ENCODE results near the gene COX7A2.

COX7A2 gene, protein sequence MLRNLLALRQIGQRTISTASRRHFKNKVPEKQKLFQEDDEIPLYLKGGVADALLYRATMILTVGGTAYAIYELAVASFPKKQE

DNA sequence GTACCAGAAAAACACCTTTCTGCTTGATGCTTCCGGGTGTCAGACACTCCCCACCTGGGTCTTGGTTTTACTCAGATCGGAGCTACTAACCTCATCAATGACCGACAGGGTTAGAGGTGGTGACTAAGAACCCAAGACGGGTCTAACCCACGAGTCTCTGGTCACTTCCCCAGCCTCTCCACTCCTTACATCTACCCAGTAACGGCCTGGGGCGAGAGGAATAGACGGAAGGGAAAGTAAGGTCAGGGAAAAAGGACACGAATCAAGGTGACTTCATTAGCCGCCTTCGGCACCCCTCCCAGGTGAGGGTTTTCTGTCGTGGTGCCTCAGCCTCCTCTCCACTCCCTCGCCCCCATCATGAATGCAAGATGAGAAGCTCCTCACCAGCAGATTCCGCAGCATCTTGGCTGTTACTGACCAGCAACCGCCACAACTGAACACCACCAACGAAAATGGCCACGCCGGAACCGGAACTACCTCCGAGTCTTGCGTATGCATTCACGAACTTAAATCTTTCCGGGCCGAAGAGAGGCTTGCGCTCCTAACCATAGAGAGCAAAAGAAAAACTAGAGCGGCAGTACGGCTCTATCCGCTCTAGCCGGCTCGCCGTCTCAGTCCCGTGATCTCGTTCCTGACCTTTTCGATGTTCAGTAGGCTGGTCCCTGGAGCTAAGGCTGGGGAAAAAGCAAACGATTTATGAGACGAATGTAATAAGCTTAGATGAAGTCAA is at the start of gene COX7A2:
COX7A2 (minus strand) TSS at position 469 of the 730 bp plus-strand sequence; CDS start at position 402, 67 bp downstream.
- DNase-seq (ENCODE audit: low spot score): peak; percentile 96

DNA sequence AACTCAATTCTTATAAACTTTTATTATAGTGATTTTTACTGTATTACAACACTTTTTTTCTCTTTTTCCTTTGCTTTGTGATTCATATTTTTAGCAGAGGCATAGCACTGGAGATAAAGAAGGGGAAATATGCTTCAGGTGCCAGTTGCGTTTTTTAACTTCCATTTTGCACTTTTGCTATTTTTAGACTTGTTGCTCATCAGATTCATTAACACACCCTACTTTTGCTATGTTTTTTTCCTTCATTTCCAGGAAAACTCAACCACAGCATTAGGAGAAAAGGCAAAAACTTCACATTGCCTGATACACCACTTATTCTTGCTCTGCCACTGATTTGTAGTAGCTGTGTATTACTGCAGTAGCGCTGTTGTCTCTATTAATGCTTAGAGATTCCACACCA is 49.0 kb upstream of the COX7A2 start:
- DNase-seq (ENCODE audit: low spot score): no peak

DNA sequence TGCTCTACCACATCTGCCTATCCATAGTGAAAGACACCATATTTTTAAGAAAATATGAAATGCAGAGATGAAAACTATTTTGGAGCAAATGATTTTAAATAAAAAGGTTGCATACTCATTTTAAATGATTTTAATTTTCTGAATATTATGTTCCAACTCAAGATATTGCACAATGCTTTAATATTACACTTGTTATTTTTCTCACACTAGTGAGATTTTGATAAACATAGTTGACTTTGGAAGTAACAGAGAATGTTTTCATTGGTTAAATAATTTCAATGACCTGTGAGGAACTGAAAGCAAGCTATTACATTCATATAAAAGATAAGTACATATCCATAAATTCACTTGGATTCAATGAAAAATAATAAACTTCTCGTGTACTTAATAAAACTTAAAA is 48.1 kb upstream of the COX7A2 start:
- DNase-seq (ENCODE audit: low spot score): no peak

DNA sequence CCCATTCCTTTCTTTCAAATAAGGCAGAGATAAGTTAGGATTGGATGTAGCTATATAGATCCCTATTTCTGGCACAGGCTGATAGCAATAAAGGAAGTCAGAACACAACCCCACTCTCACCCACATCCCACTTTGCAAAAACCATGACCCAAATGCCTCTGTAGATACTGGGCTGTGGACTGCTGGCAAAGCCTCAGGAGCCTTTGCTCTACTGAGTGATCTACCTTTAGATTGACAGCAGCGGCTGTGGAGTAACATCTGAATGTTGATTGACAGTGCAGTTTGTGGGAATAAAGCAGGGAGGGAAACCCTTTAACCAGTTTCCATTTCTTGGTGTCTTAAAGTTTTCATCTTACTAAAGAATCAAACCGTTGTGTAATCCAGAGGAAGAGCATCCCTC is 47.7 kb upstream of the COX7A2 start:
- DNase-seq (ENCODE audit: low spot score): no peak

DNA sequence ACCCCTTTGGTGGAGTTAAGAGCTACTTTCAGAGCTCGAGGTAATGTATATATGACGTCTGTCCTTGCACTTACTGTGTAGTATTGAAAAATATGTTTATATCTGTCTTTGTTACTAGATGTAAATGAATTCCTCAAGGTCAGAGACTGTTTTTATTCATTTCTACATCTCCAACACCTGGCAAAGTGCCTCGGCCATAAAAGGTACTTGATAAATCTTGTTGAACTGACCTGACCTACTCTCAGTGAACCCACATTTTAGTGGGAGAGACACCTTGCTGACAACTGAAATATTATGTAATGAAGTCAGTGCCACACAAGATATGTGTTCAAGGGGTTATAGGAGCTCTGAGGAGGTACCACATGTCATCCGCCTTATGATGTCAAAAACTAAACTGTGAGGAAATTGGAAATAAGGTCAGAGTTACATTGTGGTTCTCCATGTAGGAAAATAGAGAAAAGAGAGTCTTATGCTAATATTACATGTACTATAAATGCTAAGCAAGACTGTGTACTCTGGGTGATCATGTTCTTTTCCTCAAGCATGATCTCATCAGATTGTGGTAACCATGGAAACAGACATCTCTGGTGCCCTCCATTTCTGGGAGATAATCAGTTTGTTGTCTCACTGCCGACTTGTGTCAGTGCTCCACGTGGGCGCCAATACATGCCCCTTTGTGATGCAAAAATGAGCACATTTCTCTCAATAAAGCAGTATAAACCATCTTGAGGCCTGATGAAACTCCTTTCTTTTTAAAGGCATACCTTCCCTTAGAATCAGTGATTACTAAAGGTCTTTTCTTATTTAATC is 46.7 kb upstream of the COX7A2 start:
- DNase-seq (ENCODE audit: low spot score): no peak

DNA sequence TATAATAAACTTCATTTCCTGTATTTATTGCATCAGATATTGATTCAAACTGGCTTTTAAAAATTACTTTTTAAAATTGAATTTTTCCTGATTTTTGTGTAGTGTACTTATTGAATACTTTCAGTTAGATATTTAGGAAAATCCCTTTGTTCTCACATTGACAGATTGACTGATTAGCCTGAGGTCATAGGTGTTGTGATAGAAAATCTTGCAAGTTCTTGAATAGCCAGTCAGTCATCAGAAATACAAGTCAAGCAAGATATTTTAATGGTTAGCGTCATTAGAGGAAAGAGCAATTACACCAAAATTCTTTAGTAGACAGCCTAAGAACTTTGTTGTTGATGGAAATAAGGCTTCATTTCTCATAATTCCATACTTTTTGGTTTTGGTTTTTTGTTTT is 44.4 kb upstream of the COX7A2 start:
- no peak for DNase-seq (ENCODE audit: low spot score)

DNA sequence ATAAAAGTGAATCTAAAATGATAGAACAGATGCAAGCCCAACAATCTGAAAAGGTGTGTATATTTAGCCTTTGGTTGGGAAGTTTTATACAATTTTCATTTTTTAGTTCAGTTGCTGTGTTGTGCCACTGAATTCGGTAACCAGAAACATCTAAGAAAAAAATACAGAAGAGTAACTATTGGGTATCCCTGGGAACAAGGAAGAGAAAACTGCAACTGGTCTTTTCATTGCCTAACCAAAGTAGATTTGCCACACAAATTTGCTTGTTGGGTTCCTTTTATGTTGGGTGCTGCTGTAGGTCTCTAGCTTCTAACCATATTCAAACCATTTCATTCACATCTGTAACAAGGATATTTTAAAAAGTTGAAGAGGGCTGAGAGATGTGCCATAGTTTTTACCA is 43.8 kb upstream of the COX7A2 start:
- DNase-seq (ENCODE audit: low spot score): no peak

DNA sequence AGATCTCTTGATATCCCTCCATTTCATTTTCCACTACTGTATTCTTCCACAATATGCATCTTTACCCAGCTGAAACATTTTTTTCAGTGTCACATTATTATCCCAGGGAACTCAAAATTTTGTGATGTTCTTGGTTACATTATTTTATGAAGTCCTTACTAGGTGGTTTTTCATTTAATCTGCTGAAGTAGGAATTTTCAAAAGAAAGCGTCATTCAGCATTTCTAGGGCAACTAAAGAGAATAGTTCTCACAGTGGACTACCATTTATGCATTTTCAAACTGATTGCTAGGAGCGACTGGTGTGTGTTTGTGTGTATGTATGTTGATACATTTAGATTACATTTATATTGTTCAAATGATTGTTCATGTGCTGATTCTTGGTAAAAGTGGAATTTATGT is 43.4 kb upstream of the COX7A2 start:
- DNase-seq (ENCODE audit: low spot score): no peak

DNA sequence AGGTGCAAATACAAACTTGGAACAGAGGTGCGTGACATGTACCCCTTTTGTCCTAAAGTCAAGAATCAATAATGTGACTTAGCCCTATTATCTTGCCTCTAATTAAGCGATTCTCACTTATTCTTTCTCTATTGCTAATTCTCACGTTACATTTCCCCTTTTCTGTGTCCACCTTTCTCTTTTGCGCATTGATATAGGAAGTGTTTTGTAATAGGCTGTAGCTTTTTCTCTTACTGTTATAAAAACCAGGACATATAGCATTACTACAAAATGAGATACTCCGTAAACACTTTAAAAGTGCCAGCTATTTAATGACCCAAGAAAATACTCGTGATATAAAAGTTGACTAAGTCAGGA is 41.7 kb upstream of the COX7A2 start:
- DNase-seq (ENCODE audit: low spot score): no peak

DNA sequence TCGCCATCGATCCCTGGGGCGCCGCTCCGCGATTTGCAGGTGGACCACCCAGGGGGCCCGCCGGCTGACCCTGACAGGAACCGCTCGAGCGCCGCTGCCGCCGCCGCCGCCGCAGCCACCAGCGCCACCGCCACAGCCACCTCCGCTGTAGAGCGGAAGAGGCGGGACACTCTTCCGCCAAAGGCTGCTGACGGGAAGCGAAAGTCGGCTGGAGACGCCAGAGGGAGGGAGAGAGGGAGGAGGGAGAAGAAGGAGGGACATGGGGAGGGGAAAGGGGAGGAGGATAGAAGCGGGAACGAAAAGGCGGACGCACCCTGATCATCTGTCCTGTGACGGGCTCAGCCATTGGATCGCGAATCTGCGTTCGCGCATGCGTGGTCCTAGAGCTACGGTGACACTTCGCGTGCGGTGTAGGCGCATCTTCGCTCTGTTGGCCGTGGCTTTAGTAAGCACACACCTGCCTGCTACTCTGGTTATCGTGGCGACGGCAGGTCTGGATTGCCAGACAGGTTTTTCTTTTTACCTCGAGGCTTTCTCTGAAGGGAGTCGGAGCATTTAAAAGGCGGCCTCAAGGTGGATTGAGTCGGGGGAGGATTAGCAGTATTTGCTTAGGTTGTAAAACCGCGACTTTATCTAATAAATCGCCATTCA is 41.2 kb upstream of the COX7A2 start, which contains the start of gene TMEM30A:
TMEM30A (minus strand) TSS at position 161 of the 651 bp plus-strand sequence; CDS start at position 7, 154 bp downstream.
- DNase-seq (ENCODE audit: low spot score): peak; percentile 96

DNA sequence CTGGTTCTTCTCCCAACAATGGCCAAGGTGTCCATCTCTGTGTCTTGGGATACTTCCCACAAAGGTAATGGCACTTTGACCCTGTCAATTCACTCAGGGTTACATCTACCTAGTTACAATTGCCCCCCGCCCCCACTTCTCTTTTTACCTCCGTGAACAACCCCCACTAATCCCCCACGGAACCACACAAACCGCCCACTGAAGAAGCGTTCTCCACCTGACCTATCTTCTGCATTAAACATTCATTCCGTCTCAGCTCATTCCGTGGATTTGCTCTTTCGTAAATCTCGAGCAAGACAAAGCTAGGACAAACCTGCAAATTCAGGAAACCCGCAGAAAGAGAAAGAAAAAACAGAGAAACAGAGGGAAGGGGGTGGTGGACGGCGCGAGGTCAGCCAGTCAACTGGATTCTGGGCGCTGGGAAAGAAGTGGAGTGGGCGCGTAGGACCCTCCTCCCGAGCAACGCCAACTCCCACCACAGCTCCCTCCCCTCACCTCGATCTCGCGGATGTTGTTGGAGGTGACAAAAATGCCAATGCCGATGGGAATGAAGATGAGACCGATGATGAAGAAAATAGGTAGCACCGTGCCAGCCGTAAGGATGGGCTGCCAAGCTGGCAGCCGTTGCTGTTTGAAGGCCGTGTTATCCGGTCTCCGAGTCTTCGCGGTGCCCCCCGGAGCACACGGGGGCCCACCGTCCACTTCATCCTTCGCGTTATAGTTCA is 40.5 kb upstream of the COX7A2 start:
- DNase-seq (ENCODE audit: low spot score): no peak

DNA sequence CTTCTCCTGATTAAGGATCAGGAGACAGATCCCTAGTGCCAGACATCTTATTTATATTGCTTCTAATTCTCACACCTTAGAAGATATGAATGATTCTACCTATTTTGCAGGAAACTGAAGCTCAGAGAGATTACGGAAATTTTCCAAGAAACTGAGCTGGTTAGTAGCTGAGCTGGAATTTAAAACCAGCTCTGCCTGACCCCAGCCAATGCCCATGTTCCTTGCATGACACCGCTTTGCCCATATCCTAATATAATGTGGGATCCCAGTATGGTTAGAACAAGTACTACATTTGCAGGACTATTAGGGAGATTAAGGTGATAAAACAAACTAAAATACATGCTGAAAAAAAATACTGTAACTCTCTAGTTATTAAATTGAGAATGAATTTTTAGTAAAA is 39.1 kb upstream of the COX7A2 start:
- no peak for DNase-seq (ENCODE audit: low spot score)

DNA sequence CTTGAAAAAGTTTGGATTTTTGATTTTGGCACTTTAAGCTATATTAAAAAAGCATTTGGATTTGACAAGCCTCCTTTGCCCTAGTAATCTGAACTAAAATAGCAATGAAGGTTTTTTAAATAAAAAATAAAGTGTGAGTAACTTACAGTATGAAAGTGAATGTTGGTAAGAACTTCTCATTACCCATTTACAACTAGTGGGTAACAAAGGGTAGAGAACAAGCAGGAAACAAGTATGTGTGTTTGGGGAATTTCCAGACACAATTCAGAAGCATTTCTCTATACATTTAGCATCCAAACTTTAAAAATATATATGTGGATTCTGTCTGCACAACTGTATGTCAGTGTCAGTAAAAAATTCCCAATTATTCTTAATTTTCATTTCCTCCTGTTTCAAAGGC is 38.1 kb upstream of the COX7A2 start:
- DNase-seq (ENCODE audit: low spot score): no peak

DNA sequence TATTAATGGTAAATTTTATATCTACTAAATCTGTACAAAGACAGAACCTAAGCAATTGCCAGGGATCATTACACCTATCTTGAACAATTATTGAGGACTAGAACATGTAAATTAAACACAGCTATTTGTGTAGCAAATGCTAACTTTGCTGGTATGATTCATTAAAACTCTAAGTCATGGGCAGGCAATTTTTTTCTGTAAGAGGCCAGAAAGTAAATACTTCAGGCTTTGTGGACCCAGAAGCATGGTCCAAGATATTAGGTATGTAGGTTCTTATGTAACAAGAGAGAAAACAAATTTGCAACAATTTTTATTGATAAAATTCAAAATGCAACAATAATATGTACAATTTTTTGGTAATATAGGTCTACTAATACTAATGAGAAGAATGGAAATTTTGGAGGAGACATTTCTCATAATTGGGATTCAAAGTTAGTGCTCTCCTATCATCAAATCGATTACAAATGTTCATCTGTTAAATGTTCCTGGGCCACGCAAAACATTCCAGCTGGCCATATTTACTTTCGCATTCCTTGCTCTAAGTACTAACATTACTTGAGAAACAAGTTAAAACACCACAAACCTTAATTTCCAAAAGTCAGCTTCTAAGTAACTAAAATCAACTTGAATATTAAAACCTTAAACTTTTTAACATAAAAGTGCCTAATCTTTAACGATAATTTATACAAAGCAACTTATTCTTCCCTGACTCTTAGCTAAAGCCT is 36.7 kb upstream of the COX7A2 start:
- no peak for DNase-seq (ENCODE audit: low spot score)

DNA sequence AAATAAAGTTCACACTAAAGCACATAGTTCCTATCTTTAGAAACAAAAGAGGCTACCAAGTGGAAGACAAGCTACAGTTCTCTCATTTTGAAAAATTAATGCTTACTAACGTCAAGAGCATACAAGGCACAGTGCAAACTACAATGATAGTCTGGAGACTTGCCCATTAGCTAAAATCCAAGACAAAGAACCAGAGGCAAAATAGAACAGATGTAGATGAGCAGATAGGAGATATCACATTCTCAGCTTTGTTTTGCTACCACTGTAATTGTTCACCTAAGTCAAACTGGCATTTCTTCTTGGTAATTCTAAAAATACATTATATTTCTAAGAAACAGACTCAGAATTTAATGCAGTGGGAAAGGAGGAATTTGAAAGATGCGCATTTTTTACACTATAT is 35.8 kb upstream of the COX7A2 start:
- DNase-seq (ENCODE audit: low spot score): no peak

DNA sequence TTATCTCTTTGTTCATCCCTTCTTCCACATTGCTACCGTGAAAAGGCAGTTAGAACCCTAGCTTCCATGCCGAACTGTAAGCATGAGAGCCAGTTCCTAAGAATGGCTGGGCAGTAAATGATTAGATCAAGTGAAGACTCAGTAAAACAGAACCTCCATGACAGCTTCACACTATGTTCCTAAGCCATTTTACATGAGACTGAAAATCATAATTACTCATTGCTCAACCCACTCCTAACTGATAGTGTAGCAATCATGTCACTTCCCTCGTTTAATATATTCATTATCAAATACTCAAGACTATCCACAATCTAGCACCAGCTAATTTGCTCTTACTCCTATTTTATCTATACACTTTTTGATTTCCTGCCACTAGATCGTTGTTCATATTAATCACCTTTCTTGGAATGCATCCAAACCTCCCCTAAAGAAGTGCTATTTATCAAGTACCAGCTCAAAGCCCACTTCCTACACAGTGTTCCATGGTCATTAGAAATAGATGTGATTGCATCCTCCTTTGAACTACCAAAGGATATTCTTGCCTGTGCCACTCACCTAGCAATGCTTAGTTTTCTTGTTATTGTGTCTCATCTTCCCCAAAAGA is 35.0 kb upstream of the COX7A2 start:
- no peak for DNase-seq (ENCODE audit: low spot score)

DNA sequence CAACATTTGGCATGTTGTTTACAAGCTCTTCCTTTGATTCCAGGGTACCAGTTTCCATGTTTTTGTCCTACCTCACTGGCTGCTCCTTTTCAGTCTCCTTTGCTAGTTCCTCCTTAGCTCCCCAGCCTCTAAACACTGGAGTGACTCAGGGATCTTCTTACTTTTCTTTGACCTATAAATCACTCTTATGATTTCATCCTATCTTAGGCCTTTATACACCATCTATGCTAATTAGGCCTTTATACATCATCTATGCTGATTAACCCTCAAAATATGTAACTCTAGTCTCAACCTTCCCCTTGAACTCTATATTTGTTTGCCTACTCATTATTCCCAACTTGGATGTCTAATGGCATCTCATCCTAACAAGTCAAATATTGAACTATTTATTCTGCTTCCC is 31.5 kb upstream of the COX7A2 start:
- DNase-seq (ENCODE audit: low spot score): peak; percentile 59

DNA sequence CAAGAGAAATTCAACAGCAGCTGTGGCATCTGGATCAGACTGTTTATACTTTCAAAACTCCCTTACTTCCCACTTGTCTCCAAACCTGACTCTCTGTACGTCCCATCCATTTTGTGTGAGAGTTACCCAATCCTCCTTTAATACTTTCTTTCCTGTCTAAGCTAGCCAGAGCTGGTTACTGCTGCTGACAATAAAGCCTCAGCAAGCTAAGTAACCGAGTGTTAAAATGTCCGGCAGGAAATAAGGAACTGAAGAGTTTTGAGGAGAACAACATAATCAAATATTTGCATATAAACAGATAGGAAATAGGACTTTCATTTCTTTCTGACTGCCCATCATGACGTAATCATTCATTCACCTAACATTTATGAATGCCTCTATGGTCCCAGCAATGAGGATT is 29.4 kb upstream of the COX7A2 start:
- DNase-seq (ENCODE audit: low spot score): no peak

DNA sequence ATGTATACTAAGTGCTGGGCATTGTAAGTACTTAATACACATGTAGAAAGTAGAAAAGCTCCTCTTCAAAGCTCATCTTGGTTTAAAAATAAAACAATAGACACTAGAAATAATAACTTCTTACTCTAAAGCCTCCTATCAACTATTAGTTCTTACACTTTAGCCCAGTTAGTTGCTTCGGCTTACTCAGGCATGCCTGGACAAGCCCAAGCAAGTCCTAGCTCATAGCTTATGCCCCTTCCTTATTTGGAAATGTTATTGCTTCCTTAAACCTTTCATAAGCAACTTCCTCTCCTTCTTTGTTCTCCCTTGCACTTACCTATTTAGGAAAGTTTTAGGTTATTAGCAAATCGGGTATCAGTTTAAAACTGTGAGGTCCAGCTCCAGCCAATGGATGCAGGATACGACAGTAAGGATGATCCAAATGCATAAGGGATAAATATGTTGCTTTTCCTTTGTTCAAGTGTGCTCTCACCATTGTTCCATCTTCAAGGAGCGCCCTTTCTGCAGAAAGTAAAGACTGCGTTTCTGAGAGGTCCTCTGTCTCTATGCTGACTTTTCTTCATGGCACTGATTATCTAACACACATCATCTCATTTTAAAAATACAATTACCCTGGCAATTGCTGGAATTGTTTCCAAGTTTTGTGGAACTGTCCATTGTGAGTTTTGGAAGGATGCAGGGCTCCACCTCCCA is 28.7 kb upstream of the COX7A2 start:
- no peak for DNase-seq (ENCODE audit: low spot score)

DNA sequence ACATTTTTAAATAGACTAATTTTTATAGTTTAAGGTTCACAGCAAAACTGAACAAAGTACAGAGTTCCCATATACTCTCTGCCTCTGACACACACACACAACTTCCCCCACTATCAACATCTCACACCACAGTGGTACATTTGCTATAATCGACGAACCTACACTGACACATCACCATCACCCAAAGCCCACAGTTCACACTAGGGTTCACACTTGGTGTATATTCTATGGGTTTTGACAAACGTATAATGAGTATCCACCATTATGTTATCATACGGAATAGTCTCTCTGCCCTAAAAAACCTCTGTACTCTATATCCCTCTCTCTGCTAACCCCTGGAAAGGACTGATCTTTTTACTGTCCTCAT is 25.4 kb upstream of the COX7A2 start:
- DNase-seq (ENCODE audit: low spot score): no peak
